GM19023 (cell line): ENCODE results near the gene SH3GLB2.
A peak's percentile ranks its signal among the peaks of the same experiment; 100 is the strongest.

Experiments used
- ATAC-seq: cut with Tn5 transposase; IDR thresholded peaks from one replicate; pipeline ENCODE4 v1.9.1; 2021; ENCODE audit warnings: mild to moderate bottlenecking, moderate library complexity; ENCODE audit not compliant: unreplicated experiment

Gene SH3GLB2

GRCh38 chr9:129028192-129028966, at the start of gene SH3GLB2:
Gene SH3GLB2, minus strand, starts transcription at chr9:129028331. Its CDS starts 177 bp downstream, at chr9:129028154.
- ATAC-seq, result peak; percentile 67

GRCh38 chr9:129077236-129077635, 49.1 kb upstream of the SH3GLB2 start:
- ATAC-seq, result no peak

- ATAC-seq, result no peak
Measured at GRCh38 chr9:129076640-129077037, 48.5 kb upstream of the SH3GLB2 start.

GRCh38 chr9:129075996-129076639, 48.0 kb upstream of the SH3GLB2 start:
- no peak for ATAC-seq

GRCh38 chr9:129074106-129074505, 46.0 kb upstream of the SH3GLB2 start:
- ATAC-seq, result no peak

- ATAC-seq, result no peak
Measured at GRCh38 chr9:129073404-129073803, 45.3 kb upstream of the SH3GLB2 start.

GRCh38 chr9:129072171-129072570, 44.0 kb upstream of the SH3GLB2 start:
- ATAC-seq, result no peak

- no peak for ATAC-seq
Measured at GRCh38 chr9:129071526-129072126, 43.5 kb upstream of the SH3GLB2 start.

- ATAC-seq, result no peak
Measured at GRCh38 chr9:129070696-129071525, 42.8 kb upstream of the SH3GLB2 start.

- ATAC-seq, result no peak
Measured at GRCh38 chr9:129069862-129070641, 41.9 kb upstream of the SH3GLB2 start.

- ATAC-seq, result no peak
Measured at GRCh38 chr9:129068990-129069861, 41.1 kb upstream of the SH3GLB2 start.

- ATAC-seq, result no peak
Measured at GRCh38 chr9:129068110-129068509, 40.0 kb upstream of the SH3GLB2 start.

- no peak for ATAC-seq
Measured at GRCh38 chr9:129064499-129064908, 36.4 kb upstream of the SH3GLB2 start.

- no peak for ATAC-seq
Measured at GRCh38 chr9:129063061-129063460, 34.9 kb upstream of the SH3GLB2 start.

GRCh38 chr9:129060991-129061390, 32.9 kb upstream of the SH3GLB2 start:
- no peak for ATAC-seq

- no peak for ATAC-seq
Measured at GRCh38 chr9:129059796-129060785, 32.0 kb upstream of the SH3GLB2 start.

GRCh38 chr9:129058965-129059795, 31.0 kb upstream of the SH3GLB2 start:
- ATAC-seq, result no peak
